ENCODE measurements around the gene NDUFS8.

The NDUFS8 gene

GRCh38 chr11:68020575-68020974 lies 9.9 kb upstream of the NDUFS8 start:
- H2AFZ ChIP-seq (ENCODE audit: low read length), result no peak overlapping the region
- H3K4me2 ChIP-seq (ENCODE audit: low read depth, low read length, poor library complexity, severe bottlenecking), result no peak overlapping the region

GRCh38 chr11:68021167-68021787 lies 9.2 kb upstream of the NDUFS8 start:
- Histone ChIP-seq H3K27me3 (ENCODE audit: insufficient read depth, low read length, poor library complexity, severe bottlenecking) (no peaks in the 10 kb centered on the region), H3K9me2 (replicated peaks; ENCODE audit: low read depth, low read length) (no peaks in the 10 kb centered on the region), H4K20me1 (ENCODE audit: insufficient read depth, low read length, poor library complexity, severe bottlenecking) (no peaks in the 10 kb centered on the region), H3K4me1 (ENCODE audit: insufficient read depth, low read length, poor library complexity, severe bottlenecking) (no peaks in the 10 kb centered on the region), H2AFZ (ENCODE audit: low read length) (no peak overlapping the region), H3K4me3 (ENCODE audit: low read length, poor library complexity, severe bottlenecking) (no peak overlapping the region), H3K9ac (ENCODE audit: low read depth, low read length, poor library complexity, severe bottlenecking) (no peak overlapping the region), H3K4me2 (ENCODE audit: low read depth, low read length, poor library complexity, severe bottlenecking) (no peak overlapping the region), H3K36me3 (ENCODE audit: insufficient read depth, low read length) (no peaks in the 10 kb centered on the region), H3K9me3 (ENCODE audit: insufficient read depth, low read depth, low read length) (no peaks in the 10 kb centered on the region), H3F3A (ENCODE audit: low read depth) (peaks cover 3% of the 10 kb centered on the region; the same call in 1 of the 2 replicates), H3K79me2 (ENCODE audit: insufficient read depth, low read length) (no peaks in the 10 kb centered on the region)
- 0 out of 2 replicates have a peak, but pooled peaks have one; percentile 10 for TF ChIP-seq CTCF (conservative IDR thresholded peaks at IDR 0.05; ENCODE audit: low read length)
- TF ChIP-seq EZH2phosphoT487 (IDR thresholded peaks at IDR 0.05; ENCODE audit: borderline replicate concordance), result no peak

More at GRCh38 chr11:68020575-68020974, 9.9 kb upstream of the NDUFS8 start:
- H3K9me3 ChIP-seq (ENCODE audit: insufficient read depth, low read depth, low read length), result no peaks in the 10 kb centered on the region
- H3F3A ChIP-seq (ENCODE audit: low read depth), result peaks cover 3% of the 10 kb centered on the region; the same call in 1 of the 2 replicates
- H3K27me3 ChIP-seq (ENCODE audit: insufficient read depth, low read length, poor library complexity, severe bottlenecking), result no peaks in the 10 kb centered on the region
- no peaks in the 10 kb centered on the region for H4K20me1 ChIP-seq (ENCODE audit: insufficient read depth, low read length, poor library complexity, severe bottlenecking)
- H3K4me3 ChIP-seq (ENCODE audit: low read length, poor library complexity, severe bottlenecking), result no peak overlapping the region
- no peaks in the 10 kb centered on the region for H3K9me2 ChIP-seq (replicated peaks; ENCODE audit: low read depth, low read length)
- no peaks in the 10 kb centered on the region for H3K36me3 ChIP-seq (ENCODE audit: insufficient read depth, low read length)
- no peak overlapping the region for H3K9ac ChIP-seq (ENCODE audit: low read depth, low read length, poor library complexity, severe bottlenecking)
- no peak for TF ChIP-seq CTCF (conservative IDR thresholded peaks at IDR 0.05; ENCODE audit: low read length)
- TF ChIP-seq EZH2phosphoT487 (IDR thresholded peaks at IDR 0.05; ENCODE audit: borderline replicate concordance), result no peak
- no peaks in the 10 kb centered on the region for H3K79me2 ChIP-seq (ENCODE audit: insufficient read depth, low read length)
- H3K4me1 ChIP-seq (ENCODE audit: insufficient read depth, low read length, poor library complexity, severe bottlenecking), result no peaks in the 10 kb centered on the region

GRCh38 chr11:68022531-68022930 lies 8.0 kb upstream of the NDUFS8 start:
- Histone ChIP-seq H3K9me2 (replicated peaks; ENCODE audit: low read depth, low read length) (no peaks in the 10 kb centered on the region), H3K79me2 (ENCODE audit: insufficient read depth, low read length) (no peaks in the 10 kb centered on the region), H3K4me2 (ENCODE audit: low read depth, low read length, poor library complexity, severe bottlenecking) (no peak overlapping the region), H3K9ac (ENCODE audit: low read depth, low read length, poor library complexity, severe bottlenecking) (no peak overlapping the region), H3K9me3 (ENCODE audit: insufficient read depth, low read depth, low read length) (no peaks in the 10 kb centered on the region), H3K27me3 (ENCODE audit: insufficient read depth, low read length, poor library complexity, severe bottlenecking) (no peaks in the 10 kb centered on the region), H3K4me1 (ENCODE audit: insufficient read depth, low read length, poor library complexity, severe bottlenecking) (no peaks in the 10 kb centered on the region), H3F3A (ENCODE audit: low read depth) (peaks cover 3% of the 10 kb centered on the region; the same call in 1 of the 2 replicates), H3K4me3 (ENCODE audit: low read length, poor library complexity, severe bottlenecking) (no peak overlapping the region), H2AFZ (ENCODE audit: low read length) (no peak overlapping the region), H3K36me3 (ENCODE audit: insufficient read depth, low read length) (no peaks in the 10 kb centered on the region), H4K20me1 (ENCODE audit: insufficient read depth, low read length, poor library complexity, severe bottlenecking) (no peaks in the 10 kb centered on the region)
- TF ChIP-seq EZH2phosphoT487 (IDR thresholded peaks at IDR 0.05; ENCODE audit: borderline replicate concordance), result no peak
- TF ChIP-seq CTCF (conservative IDR thresholded peaks at IDR 0.05; ENCODE audit: low read length), result no peak
